Right hindlimb (tissue), 1 donor: ENCODE results near the gene DVL2.
"Not testable (repeated sequence)": the region's sequence is repeated elsewhere in the genome, so short reads cannot be mapped to it uniquely, and the experiment has no call there.

Experiments used
- DNase-seq: peaks from one replicate; pipeline ENCODE4 v3.0.0-alpha.2; 2018

Gene DVL2

GRCh38 chr17:7191571-7192270 is 42.6 kb downstream of the DVL2 start:
- DNase-seq: peak; percentile 66

- no peak for DNase-seq
Measured at GRCh38 chr17:7191069-7191468, 43.2 kb downstream of the DVL2 start.

GRCh38 chr17:7190276-7190917 is 43.9 kb downstream of the DVL2 start:
- DNase-seq: no peak

- DNase-seq: no peak
Measured at GRCh38 chr17:7186241-7186640, 48.1 kb downstream of the DVL2 start.

GRCh38 chr17:7184647-7185046 is 49.7 kb downstream of the DVL2 start:
- DNase-seq: no peak

GRCh38 chr17:7184091-7184488 is 50.2 kb downstream of the DVL2 start:
- DNase-seq: no peak

GRCh38 chr17:7183433-7184090 is 50.8 kb downstream of the DVL2 start:
- DNase-seq: no peak

- not testable (repeated sequence) for DNase-seq
Measured at GRCh38 chr17:7182101-7182500, 52.2 kb downstream of the DVL2 start.

GRCh38 chr17:7179317-7180254 is 54.7 kb downstream of the DVL2 start, which contains the start of gene ASGR1:
ASGR1 (minus strand) TSS chr17:7179370; CDS start chr17:7178563, 807 bp downstream.
- DNase-seq: no peak

- no peak for DNase-seq
Measured at GRCh38 chr17:7178973-7179316, 55.4 kb downstream of the DVL2 start.

- peak; percentile 70 for DNase-seq
Measured at GRCh38 chr17:7177954-7178477, 56.3 kb downstream of the DVL2 start.

- DNase-seq: peak; percentile 86
Measured at GRCh38 chr17:7177191-7177953, 56.9 kb downstream of the DVL2 start.

GRCh38 chr17:7176841-7177190 is 57.5 kb downstream of the DVL2 start:
- DNase-seq: peak; percentile 65

GRCh38 chr17:7176107-7176840 is 58.0 kb downstream of the DVL2 start:
- no peak for DNase-seq
